GM21381 (cell line): ENCODE measurements around the gene CASP2.

Experiments
- ATAC-seq: cut with Tn5 transposase; IDR thresholded peaks from one replicate; pipeline ENCODE4 v1.9.1; 2021; ENCODE audit warnings: mild to moderate bottlenecking, moderate library complexity; ENCODE audit not compliant: unreplicated experiment

CASP2 gene

DNA sequence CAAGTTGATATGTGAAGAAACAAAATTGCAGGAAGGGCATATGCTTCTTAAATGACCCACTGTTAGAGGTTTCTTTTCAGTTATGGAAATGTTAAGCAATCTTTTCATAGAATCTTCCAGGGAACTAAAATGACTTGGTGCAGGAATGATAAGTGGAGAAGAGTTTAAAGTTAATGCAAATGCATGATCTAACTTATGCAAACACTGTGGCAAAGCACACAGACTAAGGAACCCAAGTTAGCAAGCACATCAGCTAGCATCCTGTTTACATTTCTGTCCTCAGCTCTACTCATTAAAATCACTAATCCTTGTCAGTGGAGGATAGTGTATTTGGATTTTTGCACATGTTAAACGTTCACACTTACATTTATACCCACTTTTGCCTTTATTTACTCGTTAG, 37.1 kb downstream of the CASP2 start:
- ATAC-seq = peak; percentile 53

- no peak for ATAC-seq
These were observed 39.8 kb downstream of the CASP2 start for GRCh38 chr7:143327903-143328302.

DNA sequence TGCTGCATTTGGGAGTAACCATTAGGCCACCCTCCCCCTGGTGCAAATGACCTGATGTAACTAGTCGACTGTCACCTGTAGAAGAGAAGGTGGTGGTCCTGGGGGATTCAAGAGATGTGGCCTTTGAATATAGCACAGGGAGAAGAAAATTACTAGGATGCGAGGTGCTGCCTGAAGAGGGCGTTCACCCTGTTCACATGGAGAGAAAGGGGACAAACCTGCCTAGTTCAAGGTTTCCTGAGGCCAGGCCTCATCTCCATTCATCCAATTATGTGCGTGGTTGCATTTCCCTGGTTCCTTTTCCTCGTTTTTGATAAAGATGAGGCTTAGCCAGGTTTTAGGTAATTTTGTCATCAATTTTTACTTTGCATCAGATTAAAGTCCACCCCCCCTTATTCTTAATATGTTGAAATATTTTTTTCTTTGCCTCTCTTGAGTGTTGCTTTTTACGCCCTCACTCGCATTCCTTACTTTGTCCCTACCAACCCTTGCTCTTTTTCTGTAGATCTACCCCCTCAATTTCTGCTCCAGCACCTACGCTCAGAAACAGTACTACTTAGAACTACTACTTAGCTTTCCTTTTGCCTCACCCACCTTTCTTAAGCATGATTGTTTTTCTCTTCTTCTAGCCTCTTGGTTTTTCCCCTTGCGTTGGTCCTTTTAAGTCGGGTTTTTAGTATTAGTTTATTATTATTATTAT, 41.5 kb downstream of the CASP2 start:
- no peak for ATAC-seq

DNA sequence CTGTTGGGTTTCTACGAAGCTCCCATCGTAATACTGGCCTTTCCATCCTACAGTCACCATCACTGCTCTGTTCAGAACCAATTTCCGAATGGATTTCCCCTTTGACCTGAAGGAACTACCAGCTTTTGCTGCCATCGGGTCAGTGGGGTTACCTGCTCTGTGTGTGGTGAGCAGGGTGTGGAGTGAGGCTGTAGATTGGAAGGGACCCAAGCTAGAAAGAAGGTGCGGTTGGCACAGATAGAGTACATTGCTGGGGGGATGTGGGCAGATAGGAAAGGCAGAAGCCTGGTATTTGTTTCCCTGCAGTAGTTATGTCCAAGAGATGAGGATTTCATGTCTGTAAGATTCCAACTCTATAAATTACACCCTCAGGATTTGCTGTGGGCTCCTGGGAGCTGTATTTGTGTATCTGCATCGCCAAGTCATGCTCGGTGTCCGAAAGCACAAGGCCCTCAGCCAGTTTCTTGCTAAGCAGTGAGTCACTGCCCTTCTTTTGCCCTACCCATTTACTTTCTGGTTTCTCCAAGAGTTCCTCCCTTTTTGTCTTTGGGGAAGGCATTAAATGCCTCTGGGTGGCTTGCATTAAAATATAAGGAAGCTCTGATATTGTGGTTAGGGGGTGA, 43.1 kb downstream of the CASP2 start:
- ATAC-seq = no peak

DNA sequence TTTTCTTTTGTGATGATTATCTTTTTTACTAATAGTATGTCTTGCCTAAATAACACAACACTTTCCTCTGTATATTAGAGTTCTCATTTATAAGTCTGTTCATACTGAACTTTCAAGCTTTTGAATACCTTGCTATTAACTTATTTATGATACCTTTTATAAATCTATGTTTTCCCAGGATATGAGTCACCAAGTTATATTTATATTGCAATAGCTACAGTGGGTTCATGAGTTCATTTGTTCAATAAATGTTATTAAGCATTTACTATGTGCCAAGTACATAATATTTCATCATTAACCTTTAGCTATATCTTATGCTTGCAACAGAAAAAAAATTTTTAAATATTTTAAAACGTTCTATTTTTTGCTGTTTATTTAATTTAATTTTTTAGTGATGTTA, 46.1 kb downstream of the CASP2 start:
- no peak for ATAC-seq

DNA sequence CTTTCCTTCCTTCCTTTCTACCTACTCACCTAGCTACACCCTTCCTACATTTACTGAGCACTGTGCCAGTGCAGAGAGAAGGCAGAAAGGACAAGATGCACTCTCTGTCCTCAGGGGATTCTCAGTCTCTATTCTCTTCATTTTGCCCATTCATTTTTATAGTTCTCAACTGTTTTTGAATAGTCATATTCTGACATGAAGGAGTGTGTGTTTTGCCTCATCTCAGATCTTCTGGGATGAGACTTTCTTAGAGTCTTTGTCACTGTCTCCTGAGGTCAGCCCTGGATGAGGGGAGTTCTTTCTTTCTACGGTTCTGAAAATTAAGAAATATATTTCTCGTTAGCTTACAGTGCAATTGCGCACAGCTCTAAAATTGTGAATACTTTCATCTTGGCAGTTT, 49.1 kb downstream of the CASP2 start:
- no peak for ATAC-seq

- ATAC-seq = no peak
These were observed 53.7 kb downstream of the CASP2 start for GRCh38 chr7:143341842-143342241.

DNA sequence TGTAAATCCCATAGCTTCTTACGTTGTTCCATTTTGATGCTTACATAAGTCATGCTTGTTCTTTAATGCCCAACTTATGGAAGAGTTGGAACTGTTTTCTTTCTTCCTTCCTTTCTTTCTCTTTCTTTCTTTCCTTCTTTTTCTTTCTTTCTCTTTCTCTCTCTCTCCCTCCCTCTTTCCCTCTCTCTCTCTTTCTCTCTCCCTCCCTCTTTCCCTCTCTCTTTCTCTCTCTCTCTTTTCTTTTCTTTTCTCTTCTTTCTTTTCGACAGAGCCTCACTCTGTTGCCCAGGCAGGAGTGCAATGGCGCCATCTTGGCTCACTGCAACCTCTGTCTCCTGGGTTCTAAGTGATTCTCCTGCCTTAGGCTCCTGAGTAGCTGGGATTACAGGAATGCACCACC, 55.4 kb downstream of the CASP2 start:
- no peak for ATAC-seq

- peak; percentile 88 for ATAC-seq
These were observed 57.3 kb downstream of the CASP2 start for GRCh38 chr7:143345428-143345900.

- no peak for ATAC-seq
These were observed 57.9 kb downstream of the CASP2 start for GRCh38 chr7:143346018-143346417.

DNA sequence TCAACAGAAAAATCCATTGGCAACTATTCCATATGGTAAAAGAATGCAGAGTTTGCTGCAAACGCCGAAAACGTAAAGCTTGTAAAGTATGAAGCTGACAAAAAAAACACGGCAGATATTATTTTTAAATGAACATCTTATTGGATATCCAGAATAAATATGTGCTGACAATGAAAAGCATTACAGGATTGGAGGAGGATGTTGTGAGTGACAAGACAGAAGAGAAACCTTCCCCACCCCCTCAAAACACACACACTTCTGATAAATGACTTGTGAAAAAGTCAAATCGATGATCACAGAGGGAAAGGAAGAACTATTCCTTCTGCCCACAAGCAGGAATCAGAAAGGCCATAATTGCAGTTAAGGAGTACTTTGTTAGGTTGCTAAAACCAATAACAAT, 59.8 kb downstream of the CASP2 start:
- ATAC-seq = no peak

DNA sequence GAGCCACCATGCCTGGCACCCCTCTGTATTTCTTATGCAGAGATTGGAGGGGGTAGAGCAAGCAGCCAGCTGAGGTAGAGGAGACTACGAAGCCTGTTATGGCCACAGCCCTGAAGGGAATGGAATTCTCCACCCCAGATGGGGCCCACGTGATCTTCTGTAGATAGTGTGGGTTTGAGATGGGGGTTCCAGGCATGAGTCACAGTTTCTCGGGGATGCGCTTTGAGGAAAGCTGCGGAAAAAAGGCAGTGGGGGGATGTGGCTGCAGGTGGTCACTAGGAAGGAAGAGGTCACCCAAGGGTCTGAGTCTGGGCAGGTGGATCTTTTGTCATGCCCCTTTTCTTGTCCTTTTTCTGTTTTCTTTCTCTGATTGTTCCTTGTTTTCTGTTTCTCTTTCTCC, 62.9 kb downstream of the CASP2 start:
- no peak for ATAC-seq

GRCh38 chr7:143351574-143351973, 63.4 kb downstream of the CASP2 start:
- ATAC-seq = no peak

DNA sequence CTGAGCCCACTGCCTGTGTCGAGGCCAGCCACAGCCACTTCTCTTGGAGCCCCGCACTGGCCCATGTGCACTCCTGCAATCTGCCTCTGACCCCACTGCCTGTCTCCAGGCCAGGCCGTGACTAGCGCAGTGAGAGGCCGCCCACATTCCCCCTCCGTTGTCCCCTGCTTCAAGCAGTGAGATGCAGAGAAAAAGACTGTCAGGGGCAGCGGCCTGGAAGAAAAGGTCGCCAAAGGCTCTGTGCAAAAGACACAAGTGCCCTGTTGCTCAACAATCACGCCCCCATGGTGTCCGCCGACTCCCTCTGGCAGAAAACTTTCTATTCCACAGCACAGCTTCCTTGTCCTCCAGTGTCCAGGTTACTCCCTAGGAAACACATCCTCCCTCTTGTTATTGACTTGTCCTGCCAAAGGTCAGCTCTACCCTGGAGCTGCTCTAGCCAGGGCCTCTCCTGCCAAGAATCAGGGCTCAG, 64.4 kb downstream of the CASP2 start:
- ATAC-seq = no peak

- no peak for ATAC-seq
These were observed 66.2 kb downstream of the CASP2 start for GRCh38 chr7:143354376-143354775.

DNA sequence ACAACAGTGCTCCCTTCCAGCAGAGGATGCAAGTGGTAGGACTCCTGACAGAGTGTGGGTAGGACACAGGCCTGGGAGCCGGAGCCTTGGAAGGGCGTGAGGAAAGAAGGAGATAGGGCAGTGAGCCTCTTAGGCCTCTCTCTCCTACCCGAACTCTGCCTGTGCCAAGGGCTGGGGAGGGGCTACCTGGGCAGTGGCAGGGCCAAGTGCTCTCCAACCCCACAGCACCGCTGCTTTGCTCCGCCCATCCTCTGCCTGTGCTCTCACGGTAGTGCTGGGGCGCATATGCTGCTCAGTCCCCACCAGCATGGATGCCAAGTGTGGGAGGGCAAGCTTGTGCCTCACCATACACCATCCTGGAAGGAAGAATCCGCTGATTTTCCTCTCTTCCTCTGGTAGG, 66.8 kb downstream of the CASP2 start:
- ATAC-seq = no peak

DNA sequence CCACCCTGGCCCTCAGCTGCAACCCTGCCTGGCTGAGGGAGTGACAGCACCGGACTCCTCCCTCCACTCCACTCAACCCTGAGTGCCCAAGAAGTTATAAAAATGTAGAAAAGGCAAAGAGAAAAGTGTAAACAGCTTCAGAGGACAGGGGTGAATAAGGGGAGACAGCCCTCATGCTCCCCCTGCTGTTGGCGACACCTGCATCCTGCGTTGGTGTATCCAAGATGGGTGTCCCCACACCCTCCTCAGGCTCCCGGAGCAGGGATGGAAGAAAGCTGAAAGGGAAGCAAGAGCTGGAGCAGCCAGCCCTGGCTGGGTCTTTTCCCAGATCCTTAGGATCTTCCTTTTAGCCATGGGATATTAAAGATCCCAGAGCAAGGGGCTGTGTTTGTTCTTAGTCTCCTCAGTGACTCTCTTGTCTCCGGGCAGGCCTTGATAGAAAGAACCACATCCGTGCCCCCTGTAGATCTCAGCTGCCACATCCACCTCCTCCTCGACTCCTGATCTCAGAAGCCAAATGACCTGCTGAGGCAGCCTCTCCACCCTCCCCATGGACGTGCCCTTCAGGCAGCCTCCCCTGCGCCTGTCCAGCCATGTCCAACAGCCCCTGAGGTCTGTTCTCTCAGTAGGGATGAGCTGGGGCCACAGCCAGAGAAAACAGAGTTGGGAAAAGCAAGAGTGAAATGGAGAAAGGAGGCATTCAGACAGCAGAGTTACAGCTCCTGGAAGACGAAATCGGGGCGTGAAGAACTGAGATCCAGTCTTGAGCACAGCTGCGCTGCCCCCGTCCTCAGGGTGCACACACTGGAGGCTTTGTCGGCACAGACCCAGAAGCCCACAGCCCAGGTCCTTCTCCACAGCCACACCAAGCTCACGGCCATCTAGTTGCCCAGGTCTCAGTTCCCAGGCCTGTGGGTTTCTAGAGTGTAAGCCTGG, 67.6 kb downstream of the CASP2 start:
- no peak for ATAC-seq

- ATAC-seq = no peak
These were observed 68.4 kb downstream of the CASP2 start for GRCh38 chr7:143356414-143357050.
